ENCODE data around the gene TAF11L8.
"Not testable (repeated sequence)": the region's sequence is repeated elsewhere in the genome, so short reads cannot be mapped to it uniquely, and the experiment has no call there.

Gene TAF11L8

GRCh38 chr5:17590860-17591259, at the start of gene TAF11L8:
Gene TAF11L8, minus strand, starts transcription at chr5:17590960.
- DNase-seq: not testable (repeated sequence)

- DNase-seq: no peak
Measured at GRCh38 chr5:17634160-17634559, 43.4 kb upstream of the TAF11L8 start, which contains the start of gene TAF11L14. Gene TAF11L14, plus strand, starts transcription at chr5:17634460.

- not testable (repeated sequence) for DNase-seq
Measured at GRCh38 chr5:17631788-17632187, 41.0 kb upstream of the TAF11L8 start, which contains the start of gene TAF11L13. Gene TAF11L13, plus strand, starts transcription at chr5:17632088.

GRCh38 chr5:17625686-17626085, 34.9 kb upstream of the TAF11L8 start:
- DNase-seq: no peak

GRCh38 chr5:17620627-17621026, 29.9 kb upstream of the TAF11L8 start:
- DNase-seq: no peak

GRCh38 chr5:17619354-17619753, 28.6 kb upstream of the TAF11L8 start:
- DNase-seq: no peak

- no peak for DNase-seq
Measured at GRCh38 chr5:17614872-17615605, 24.3 kb upstream of the TAF11L8 start.

GRCh38 chr5:17610092-17610491, 19.3 kb upstream of the TAF11L8 start, which contains the start of gene TAF11L12:
Gene TAF11L12, plus strand, starts transcription at chr5:17610392.
- DNase-seq: not testable (repeated sequence)

GRCh38 chr5:17607461-17607860, 16.7 kb upstream of the TAF11L8 start:
- not testable (repeated sequence) for DNase-seq

GRCh38 chr5:17604951-17605350, 14.2 kb upstream of the TAF11L8 start:
- no peak for DNase-seq

- DNase-seq: not testable (repeated sequence)
Measured at GRCh38 chr5:17603880-17604279, 13.1 kb upstream of the TAF11L8 start, which contains the start of gene TAF11L11. Gene TAF11L11, plus strand, starts transcription at chr5:17604183.

GRCh38 chr5:17597728-17598127, 7.0 kb upstream of the TAF11L8 start, which contains the start of gene TAF11L10:
Gene TAF11L10, minus strand, starts transcription at chr5:17597828.
- DNase-seq: not testable (repeated sequence)

GRCh38 chr5:17594255-17594654, 3.5 kb upstream of the TAF11L8 start, which contains the start of gene TAF11L9:
Gene TAF11L9, minus strand, starts transcription at chr5:17594394.
- DNase-seq: not testable (repeated sequence)

- DNase-seq: not testable (repeated sequence)
Measured at GRCh38 chr5:17585658-17586057, 5.1 kb downstream of the TAF11L8 start, which contains the start of gene TAF11L7. Gene TAF11L7, minus strand, starts transcription at chr5:17585758.
